Right lobe of liver (tissue), 4 donors: ENCODE data around the gene CXCL6.

Experiments used
- POLR2A ChIP-seq: fragments of 450-650 bp; IDR thresholded peaks from one replicate; pipeline ENCODE4 v1.6.1; 2017; ENCODE audit warnings: antibody characterized with exemption, mild to moderate bottlenecking
- TF ChIP-seq, protein P1 (sequence below), 4 donors: fragments of 200-600 bp in 3 of 4; fragments of 450-650 bp in 1 of 4; IDR thresholded peaks; one replicate each; pipeline versions ENCODE4 v1.5.1 to v1.8.0; 2016 to 2022; ENCODE audit warnings: antibody characterized with exemption in 4 of 4, mild to moderate bottlenecking in 2 of 4
- donor health status: DM: no; HTN: no; CAD: no.
- donor health status: DM: no; HTN: no; CAD: no.
- donor health status: DM: no; HTN: yes; CAD: no.

- TF ChIP-seq, protein P1, sequence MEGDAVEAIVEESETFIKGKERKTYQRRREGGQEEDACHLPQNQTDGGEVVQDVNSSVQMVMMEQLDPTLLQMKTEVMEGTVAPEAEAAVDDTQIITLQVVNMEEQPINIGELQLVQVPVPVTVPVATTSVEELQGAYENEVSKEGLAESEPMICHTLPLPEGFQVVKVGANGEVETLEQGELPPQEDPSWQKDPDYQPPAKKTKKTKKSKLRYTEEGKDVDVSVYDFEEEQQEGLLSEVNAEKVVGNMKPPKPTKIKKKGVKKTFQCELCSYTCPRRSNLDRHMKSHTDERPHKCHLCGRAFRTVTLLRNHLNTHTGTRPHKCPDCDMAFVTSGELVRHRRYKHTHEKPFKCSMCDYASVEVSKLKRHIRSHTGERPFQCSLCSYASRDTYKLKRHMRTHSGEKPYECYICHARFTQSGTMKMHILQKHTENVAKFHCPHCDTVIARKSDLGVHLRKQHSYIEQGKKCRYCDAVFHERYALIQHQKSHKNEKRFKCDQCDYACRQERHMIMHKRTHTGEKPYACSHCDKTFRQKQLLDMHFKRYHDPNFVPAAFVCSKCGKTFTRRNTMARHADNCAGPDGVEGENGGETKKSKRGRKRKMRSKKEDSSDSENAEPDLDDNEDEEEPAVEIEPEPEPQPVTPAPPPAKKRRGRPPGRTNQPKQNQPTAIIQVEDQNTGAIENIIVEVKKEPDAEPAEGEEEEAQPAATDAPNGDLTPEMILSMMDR (IDR thresholded peaks at IDR 0.05), result no peak
- TF ChIP-seq POLR2A, result no peak
Measured at GRCh38 chr4:73815145-73815544, 21.3 kb upstream of the CXCL6 start.
